ENCODE results near the gene SLBP.
A peak's percentile ranks its signal among the peaks of the same experiment; 100 is the strongest.
"Not testable (repeated sequence)": the region's sequence is repeated elsewhere in the genome, so short reads cannot be mapped to it uniquely, and the experiment has no call there.

SLBP gene

DNA sequence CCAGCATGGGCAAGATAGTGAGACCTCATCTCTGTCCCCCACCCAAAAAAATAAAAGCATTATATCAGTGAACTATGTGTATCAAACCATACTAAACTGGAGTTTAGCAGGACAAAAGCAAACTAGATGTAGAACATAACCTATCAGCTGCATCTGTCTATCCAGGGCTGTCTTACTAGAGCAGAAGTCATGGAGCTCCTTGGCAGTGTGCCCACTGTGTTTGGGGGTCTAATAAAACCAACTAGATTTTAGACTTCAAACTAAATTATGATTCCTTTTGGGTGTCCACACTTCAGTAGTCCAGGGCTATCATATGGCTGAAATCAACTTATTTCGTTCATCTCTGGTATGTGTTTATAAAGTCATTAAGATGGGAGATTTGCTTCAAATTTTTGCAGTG lies 8.3 kb downstream of the SLBP start:
- Histone ChIP-seq H3K36me3 (ENCODE audit: low read length) (peaks cover 63% of the 10 kb centered on the region), H3K27ac (ENCODE audit: low read depth, low read length) (no peak overlapping the region), H3K79me2 (ENCODE audit: insufficient read depth, low read length) (peaks cover 96% of the 10 kb centered on the region)

DNA sequence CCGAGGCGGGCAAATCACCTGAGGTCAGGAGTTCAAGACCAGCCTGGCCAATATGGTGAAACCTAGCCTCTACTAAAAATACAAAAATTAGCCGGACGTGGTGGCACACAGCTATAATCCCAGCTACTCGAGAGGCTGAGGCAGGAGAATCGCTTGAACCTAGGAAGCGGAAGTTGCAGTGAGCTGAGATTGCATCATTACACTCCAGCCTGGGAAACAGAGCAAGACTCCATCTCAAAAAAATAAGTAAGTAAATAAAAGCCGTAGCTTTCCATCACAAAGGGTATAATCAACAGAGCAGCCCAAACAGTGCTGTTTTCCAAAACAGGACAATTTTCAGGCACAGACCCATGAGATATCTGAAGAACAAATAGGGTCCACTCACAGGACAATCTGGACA lies 10.4 kb downstream of the SLBP start:
- Histone ChIP-seq H4K20me1 (ENCODE audit: low read depth, low read length) (peaks cover 54% of the 10 kb centered on the region), H3F3A (ENCODE audit: insufficient read depth) (peaks cover 35% of the 10 kb centered on the region), H3K36me3 (ENCODE audit: low read length) (peaks cover 65% of the 10 kb centered on the region), H3K79me2 (ENCODE audit: insufficient read depth, low read length) (peaks cover 82% of the 10 kb centered on the region)
- H3K4me3 ChIP-seq (ENCODE audit: insufficient read depth, low read length, poor library complexity, severe bottlenecking); H3K9me3 ChIP-seq (ENCODE audit: insufficient read depth, low read length); H3K27me3 ChIP-seq (ENCODE audit: low read length); H3K4me2 ChIP-seq (ENCODE audit: low read depth, low read length, poor library complexity, severe bottlenecking); H3K9me2 ChIP-seq (replicated peaks; ENCODE audit: insufficient read depth, low read length); H3K27ac ChIP-seq (ENCODE audit: low read depth, low read length); H2AFZ ChIP-seq (ENCODE audit: low read depth, low read length, severe bottlenecking); H3K9ac ChIP-seq (ENCODE audit: low read length): not testable (repeated sequence)

More for the DNA sequence above, 8.3 kb downstream of the SLBP start:
- no peaks in the 10 kb centered on the region for H3K9me2 ChIP-seq (replicated peaks; ENCODE audit: insufficient read depth, low read length)
- no peak for TF ChIP-seq EZH2phosphoT487 (conservative IDR thresholded peaks at IDR 0.05; ENCODE audit: low read length)
- TF ChIP-seq, protein P1, sequence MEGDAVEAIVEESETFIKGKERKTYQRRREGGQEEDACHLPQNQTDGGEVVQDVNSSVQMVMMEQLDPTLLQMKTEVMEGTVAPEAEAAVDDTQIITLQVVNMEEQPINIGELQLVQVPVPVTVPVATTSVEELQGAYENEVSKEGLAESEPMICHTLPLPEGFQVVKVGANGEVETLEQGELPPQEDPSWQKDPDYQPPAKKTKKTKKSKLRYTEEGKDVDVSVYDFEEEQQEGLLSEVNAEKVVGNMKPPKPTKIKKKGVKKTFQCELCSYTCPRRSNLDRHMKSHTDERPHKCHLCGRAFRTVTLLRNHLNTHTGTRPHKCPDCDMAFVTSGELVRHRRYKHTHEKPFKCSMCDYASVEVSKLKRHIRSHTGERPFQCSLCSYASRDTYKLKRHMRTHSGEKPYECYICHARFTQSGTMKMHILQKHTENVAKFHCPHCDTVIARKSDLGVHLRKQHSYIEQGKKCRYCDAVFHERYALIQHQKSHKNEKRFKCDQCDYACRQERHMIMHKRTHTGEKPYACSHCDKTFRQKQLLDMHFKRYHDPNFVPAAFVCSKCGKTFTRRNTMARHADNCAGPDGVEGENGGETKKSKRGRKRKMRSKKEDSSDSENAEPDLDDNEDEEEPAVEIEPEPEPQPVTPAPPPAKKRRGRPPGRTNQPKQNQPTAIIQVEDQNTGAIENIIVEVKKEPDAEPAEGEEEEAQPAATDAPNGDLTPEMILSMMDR (IDR thresholded peaks at IDR 0.05; ENCODE audit: insufficient read depth, low read length, poor library complexity, severe bottlenecking) = no peak
- no peak overlapping the region for H3K4me2 ChIP-seq (ENCODE audit: low read depth, low read length, poor library complexity, severe bottlenecking)
- H3K9me3 ChIP-seq (ENCODE audit: insufficient read depth, low read length) = no peaks in the 10 kb centered on the region
- no peak overlapping the region for H2AFZ ChIP-seq (ENCODE audit: low read depth, low read length, severe bottlenecking)
- H3K4me3 ChIP-seq (ENCODE audit: insufficient read depth, low read length, poor library complexity, severe bottlenecking) = no peak overlapping the region
- H3K27me3 ChIP-seq (ENCODE audit: low read length) = no peaks in the 10 kb centered on the region
- peaks cover 63% of the 10 kb centered on the region for H4K20me1 ChIP-seq (ENCODE audit: low read depth, low read length)
- H3K9ac ChIP-seq (ENCODE audit: low read length) = no peak overlapping the region
- H3F3A ChIP-seq (ENCODE audit: insufficient read depth) = peaks cover 35% of the 10 kb centered on the region

DNA sequence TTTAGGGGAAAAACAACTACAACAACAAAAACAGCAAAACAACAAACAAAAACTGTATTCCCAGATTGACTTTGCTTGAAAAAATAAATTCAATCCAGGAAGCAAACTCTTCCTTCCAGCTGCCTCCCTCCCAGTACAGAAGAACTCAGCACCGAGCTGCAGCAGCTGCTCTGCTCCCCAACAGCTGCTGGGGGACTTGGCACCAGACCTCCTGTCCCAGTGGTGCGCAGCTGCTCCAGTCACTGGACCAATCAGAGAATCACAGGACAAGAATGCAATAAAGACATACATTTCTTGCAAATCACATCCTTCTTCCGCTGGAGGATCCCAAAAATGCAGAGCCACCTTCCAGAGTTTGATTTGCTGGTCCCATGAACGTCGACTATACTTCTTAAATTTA lies 16.2 kb downstream of the SLBP start:
- Histone ChIP-seq H3K36me3 (ENCODE audit: low read length) (peaks cover 60% of the 10 kb centered on the region), H3K4me3 (ENCODE audit: insufficient read depth, low read length, poor library complexity, severe bottlenecking) (no peak overlapping the region), H3F3A (ENCODE audit: insufficient read depth) (peaks cover 53% of the 10 kb centered on the region), H2AFZ (ENCODE audit: low read depth, low read length, severe bottlenecking) (no peak overlapping the region), H3K9me2 (replicated peaks; ENCODE audit: insufficient read depth, low read length) (no peaks in the 10 kb centered on the region), H3K4me2 (ENCODE audit: low read depth, low read length, poor library complexity, severe bottlenecking) (no peak overlapping the region), H3K9me3 (ENCODE audit: insufficient read depth, low read length) (no peaks in the 10 kb centered on the region), H3K27ac (ENCODE audit: low read depth, low read length) (no peak overlapping the region), H3K9ac (ENCODE audit: low read length) (no peak overlapping the region), H3K27me3 (ENCODE audit: low read length) (no peaks in the 10 kb centered on the region), H4K20me1 (ENCODE audit: low read depth, low read length) (peaks cover 18% of the 10 kb centered on the region), H3K79me2 (ENCODE audit: insufficient read depth, low read length) (peaks cover 24% of the 10 kb centered on the region)
- no peak for TF ChIP-seq EZH2phosphoT487 (conservative IDR thresholded peaks at IDR 0.05; ENCODE audit: low read length)
- TF ChIP-seq, protein P1 (IDR thresholded peaks at IDR 0.05; ENCODE audit: insufficient read depth, low read length, poor library complexity, severe bottlenecking) = no peak

DNA sequence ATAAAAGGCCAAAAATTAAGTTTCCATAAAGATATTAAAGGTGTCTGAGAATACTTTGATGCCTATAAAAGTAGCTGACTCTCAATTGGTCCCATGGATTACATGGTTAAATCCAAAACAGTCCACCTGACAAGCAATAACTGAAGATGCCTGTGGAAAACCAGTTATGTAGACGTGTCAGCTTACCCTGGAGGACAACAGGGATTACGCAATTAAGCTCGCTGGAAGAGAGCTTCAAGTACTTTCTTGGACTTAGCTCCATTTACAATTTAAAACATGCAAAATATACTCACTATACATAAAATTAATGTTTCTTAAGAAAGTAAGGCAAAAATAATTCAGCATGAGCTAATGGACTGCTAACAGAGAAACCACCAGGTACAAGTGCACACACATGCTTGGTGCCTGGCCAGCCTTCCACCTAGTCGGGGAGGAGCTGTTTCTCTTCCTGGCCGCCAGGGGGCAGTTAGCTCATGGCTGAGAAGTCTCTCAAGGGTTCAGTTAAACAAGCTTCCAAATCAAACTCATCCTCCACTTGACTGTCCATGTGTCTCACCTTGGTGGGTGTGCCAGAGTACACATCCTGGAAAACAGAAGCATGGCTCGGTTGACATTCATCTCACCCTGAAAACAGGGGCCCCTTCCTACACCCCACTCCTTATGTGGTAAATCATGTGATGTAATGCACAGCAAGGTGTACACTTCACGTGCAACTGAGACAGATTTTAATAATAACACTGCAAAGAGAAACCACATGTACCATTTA lies 18.8 kb downstream of the SLBP start:
- no peaks in the 10 kb centered on the region for H3K27me3 ChIP-seq (ENCODE audit: low read length)
- H3F3A ChIP-seq (ENCODE audit: insufficient read depth) = peaks cover 44% of the 10 kb centered on the region
- no peak overlapping the region for H3K9ac ChIP-seq (ENCODE audit: low read length)
- H2AFZ ChIP-seq (ENCODE audit: low read depth, low read length, severe bottlenecking) = no peak overlapping the region
- H4K20me1 ChIP-seq (ENCODE audit: low read depth, low read length) = peaks cover 8% of the 10 kb centered on the region; the same call in 1 of the 2 replicates
- peak overlapping the region; percentile 39; the same call in 1 of the 2 replicates for H3K27ac ChIP-seq (ENCODE audit: low read depth, low read length)
- H3K4me2 ChIP-seq (ENCODE audit: low read depth, low read length, poor library complexity, severe bottlenecking) = no peak overlapping the region
- peaks cover 42% of the 10 kb centered on the region for H3K36me3 ChIP-seq (ENCODE audit: low read length)
- H3K4me3 ChIP-seq (ENCODE audit: insufficient read depth, low read length, poor library complexity, severe bottlenecking) = no peak overlapping the region
- no peaks in the 10 kb centered on the region for H3K9me3 ChIP-seq (ENCODE audit: insufficient read depth, low read length)
- TF ChIP-seq, protein P1 (IDR thresholded peaks at IDR 0.05; ENCODE audit: insufficient read depth, low read length, poor library complexity, severe bottlenecking) = peak; percentile 92
- TF ChIP-seq EZH2phosphoT487 (conservative IDR thresholded peaks at IDR 0.05; ENCODE audit: low read length) = no peak
- H3K79me2 ChIP-seq (ENCODE audit: insufficient read depth, low read length) = no peaks in the 10 kb centered on the region
- no peaks in the 10 kb centered on the region for H3K9me2 ChIP-seq (replicated peaks; ENCODE audit: insufficient read depth, low read length)
